Measurements from ENCODE around the gene PCCA.

The PCCA gene

GRCh38 chr13:100323937-100324336 is 235.0 kb downstream of the PCCA start:
- no peak for DNase-seq

DNA sequence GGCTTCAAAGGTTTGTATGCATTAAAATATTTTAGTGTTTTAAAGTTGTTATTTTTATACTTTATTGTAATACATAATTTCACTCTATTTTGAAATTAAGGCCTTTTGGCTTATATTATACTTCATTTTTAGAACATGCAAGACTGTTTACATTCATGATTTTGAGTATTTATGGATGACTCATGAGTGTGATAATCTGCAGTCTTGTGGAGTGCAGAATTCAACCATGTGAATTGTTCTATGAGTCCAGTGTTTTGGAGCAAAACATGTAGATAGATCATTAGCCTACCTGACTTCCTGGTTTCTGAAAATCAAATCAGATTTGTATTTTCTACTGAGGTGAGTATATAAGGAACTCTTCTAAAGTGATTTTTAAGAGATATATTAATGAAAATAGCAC is 241.8 kb downstream of the PCCA start:
- DNase-seq: no peak

GRCh38 chr13:100333141-100333540 is 244.2 kb downstream of the PCCA start:
- no peak for DNase-seq

GRCh38 chr13:100334214-100334613 is 245.3 kb downstream of the PCCA start:
- DNase-seq: no peak

GRCh38 chr13:100336795-100337516 is 248.1 kb downstream of the PCCA start:
- no peak for DNase-seq

DNA sequence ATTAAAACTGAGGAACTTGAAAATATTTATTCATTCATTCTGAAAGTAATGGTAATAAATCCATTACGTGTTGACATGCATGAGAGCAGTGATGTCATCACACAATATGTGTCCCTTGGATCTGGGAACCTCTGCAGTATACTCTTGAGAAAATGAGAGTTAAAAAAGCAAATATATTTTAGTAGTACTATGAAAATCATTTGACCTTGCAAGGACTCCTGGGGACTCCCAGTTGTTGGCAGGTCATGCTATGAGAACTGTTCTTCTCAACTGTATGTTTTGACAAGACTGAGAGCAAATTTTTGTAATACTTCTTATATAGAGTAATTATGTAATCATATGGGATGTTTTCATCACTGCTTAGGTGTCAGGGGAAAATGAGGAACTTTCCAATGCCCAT is 249.4 kb downstream of the PCCA start:
- DNase-seq: no peak

GRCh38 chr13:100339411-100339940 is 250.6 kb downstream of the PCCA start:
- DNase-seq: no peak

DNA sequence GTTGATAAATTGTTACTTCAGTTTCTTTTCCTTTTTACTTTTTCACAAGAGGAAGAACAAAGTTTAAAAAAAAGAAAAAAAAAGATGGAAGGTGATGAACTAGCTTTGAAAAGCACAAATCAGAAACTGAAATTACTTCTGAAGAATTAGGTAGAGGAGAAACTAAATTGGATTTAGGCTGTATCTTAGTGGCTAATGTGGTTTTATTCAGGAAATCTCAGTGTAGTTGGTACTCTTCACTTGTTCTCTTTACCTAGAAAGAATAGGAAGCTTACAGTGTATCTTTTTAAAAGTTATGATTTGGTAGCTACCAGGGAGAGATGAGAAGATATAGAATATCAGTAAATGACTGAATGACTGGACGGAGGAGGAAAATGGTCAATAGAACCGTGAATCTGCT is 252.0 kb downstream of the PCCA start:
- no peak for DNase-seq

DNA sequence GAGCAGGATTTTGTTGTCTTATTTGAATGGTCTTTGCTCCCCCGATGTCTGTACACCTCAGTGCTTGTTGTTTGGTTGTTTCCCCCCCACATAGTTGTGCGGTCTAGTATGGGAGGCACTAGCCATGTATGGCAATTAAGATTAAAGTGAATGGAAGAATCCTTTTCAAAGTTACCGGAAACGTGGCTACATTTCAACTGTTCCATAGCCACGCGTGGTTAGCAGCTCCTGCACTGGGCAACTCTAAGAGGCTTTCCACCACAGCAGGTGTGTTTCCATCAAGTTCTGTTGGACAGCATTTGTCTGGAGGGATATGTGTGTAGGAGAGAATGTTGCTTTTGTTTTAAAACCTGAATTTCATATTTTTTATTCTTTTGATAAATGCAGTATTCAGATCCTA is 252.4 kb downstream of the PCCA start:
- no peak for DNase-seq

DNA sequence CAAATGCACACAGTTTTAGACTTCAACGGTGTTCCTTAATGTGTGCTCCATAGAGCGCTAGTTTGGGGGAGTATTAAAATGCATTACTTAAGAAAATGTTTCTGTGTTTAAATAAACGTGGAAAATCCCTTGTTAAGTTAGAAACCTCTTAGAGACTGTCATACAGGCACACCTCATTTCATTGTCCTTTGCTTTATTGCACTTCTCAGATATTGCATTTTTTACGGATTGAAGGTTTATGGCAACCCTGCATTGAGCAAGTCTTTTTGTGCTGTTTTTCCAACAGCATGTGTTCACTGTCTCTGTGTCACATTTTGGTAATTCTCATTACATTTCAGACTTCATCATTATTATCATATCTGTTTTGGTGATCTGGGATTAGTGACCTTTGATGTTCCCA is 255.7 kb downstream of the PCCA start:
- DNase-seq: no peak

DNA sequence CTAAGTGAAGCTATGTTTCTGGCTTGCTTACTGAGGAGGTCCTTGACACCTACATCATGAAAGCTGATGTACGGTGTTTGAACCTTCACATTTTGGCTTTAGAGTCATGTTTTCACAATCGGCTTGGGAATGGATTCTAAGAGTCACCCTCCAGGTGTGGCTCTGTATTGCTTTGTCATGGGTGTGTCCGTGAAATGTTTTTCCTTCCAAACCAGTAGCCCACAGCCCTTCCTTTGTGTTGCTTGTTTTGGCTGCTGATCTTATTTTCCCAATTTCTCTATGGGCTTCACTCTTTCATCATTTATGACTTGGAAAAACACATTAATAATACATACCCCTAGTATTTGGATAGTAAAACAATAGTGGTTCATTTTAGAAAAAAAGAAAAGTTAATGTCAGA is 259.1 kb downstream of the PCCA start:
- no peak for DNase-seq

- no peak for DNase-seq
These were observed 260.7 kb downstream of the PCCA start for GRCh38 chr13:100349594-100349993.

- DNase-seq: no peak
These were observed 261.7 kb downstream of the PCCA start for GRCh38 chr13:100350601-100351000.

DNA sequence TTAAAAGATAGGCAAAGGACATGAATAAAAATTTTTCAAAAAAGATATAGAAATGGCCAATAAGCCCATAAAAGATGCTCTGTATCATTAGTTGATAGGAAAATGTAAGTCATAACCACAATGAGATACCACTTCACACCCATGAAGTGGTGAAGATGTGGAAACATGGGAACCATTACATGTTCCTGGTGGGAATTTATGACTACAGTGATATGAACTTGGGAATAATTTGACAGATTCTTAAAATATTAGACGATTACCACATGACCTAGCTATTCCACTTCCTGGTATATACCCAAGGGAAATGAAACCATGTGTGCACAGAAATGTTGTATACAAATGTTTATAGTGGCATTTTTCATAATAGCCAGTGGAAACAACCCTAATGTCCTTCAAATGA is 267.5 kb downstream of the PCCA start:
- no peak for DNase-seq

- no peak for DNase-seq
These were observed 268.0 kb downstream of the PCCA start for GRCh38 chr13:100356889-100357288.

DNA sequence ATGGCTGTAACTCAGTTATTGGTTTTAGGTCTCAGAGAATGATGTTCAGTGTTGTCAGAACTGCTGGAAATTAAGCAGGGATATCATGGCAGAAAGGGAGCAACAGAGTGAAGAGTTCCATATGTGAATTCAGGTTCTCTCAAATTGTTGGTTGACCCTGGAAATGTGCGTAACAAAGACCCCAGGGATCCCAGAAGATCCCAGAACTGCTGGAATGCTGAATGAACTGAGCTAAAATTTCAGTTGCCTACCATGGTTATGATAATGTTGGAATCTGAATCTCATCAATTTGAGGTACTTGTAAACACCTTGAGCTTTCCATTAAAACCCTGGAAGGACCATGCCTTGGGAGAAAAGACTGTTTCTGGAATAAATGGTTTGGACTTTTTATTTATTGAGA is 268.9 kb downstream of the PCCA start:
- no peak for DNase-seq

GRCh38 chr13:100361504-100361903 is 272.6 kb downstream of the PCCA start:
- DNase-seq: no peak

- no peak for DNase-seq
These were observed 273.5 kb downstream of the PCCA start for GRCh38 chr13:100362371-100362770.

DNA sequence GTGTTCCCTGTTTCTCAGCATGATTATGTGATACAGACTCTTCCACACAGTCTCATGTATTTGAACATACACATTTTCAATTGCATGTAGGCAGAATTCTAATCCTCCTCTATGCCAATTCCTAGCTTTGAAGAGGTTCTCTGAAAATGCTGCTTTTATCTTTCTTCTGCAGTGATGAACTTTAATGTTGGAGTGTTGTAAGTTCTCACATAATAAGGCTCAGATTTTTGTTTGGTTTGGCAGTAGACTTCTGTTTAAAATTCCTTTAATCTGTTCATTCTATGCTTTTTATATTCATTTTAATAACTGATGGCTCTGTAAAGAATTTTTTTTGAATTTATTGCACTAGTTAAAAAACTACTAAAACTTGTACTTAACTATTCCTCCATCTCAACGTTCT is 273.9 kb downstream of the PCCA start:
- DNase-seq: no peak

- DNase-seq: no peak
These were observed 274.4 kb downstream of the PCCA start for GRCh38 chr13:100363285-100363711.

GRCh38 chr13:100363874-100364273 is 275.0 kb downstream of the PCCA start:
- no peak for DNase-seq

GRCh38 chr13:100364591-100364990 is 275.7 kb downstream of the PCCA start:
- no peak for DNase-seq

DNA sequence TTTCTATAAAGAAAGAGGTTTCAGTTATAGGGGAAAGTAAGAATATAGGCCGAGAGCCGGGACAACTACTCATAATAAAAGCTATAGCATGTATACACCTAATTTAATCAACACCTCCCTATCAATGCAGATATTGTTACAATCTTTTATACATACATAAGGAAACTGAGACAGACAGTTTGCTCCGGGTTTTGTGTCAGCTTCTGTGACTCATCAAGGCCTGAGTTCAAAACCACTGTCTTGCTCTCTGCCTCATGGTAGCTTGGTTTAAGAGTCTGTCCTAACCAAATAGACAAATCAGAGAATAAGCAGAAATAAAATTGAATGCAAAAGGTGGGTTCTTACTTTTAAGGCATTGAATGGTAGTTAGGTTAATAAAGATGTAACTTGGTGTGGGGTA is 276.8 kb downstream of the PCCA start:
- no peak for DNase-seq

DNA sequence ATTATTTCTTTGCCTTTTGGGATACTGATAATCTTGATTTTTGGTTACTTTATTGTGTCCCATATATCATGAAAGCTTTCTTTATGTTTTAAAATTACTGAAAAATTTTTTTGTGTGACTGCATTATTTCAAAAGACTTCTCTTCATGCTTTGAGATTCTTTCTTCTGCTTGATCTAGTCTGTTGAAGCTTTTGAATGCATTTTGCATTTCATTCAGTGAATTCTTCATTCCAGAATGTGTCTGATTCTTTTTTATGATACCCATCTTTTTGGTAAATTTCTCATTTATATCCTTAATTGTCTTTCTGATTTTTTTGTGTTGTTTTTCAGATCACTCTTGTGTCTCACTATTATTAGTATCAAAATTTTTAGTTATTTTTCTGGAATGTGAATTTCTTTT is 289.6 kb downstream of the PCCA start:
- DNase-seq: no peak

- DNase-seq: no peak
These were observed 292.8 kb downstream of the PCCA start for GRCh38 chr13:100381595-100382224.
